SU-DHL-6 (cell line): Measurements from ENCODE around the gene HOXA10.

Experiments used
- EZH2phosphoT487 ChIP-seq: fragments of 200-600 bp; sonication (generic), shearing (Covaris generic); conservative IDR thresholded peaks from 2 replicates; pipeline ENCODE4 v1.6.1; 2018; ENCODE audit warnings: mild to moderate bottlenecking, antibody characterized with exemption, low read length, moderate library complexity, mixed read lengths
- TF ChIP-seq, protein P1 (sequence below): fragments of 200-600 bp; sonication (generic); IDR thresholded peaks from one replicate; pipeline ENCODE4 v1.5.1; 2017; ENCODE audit warnings: antibody characterized with exemption, mild to moderate bottlenecking, low read length, moderate library complexity; ENCODE audit not compliant: insufficient read depth, poor library complexity, severe bottlenecking

DNA sequence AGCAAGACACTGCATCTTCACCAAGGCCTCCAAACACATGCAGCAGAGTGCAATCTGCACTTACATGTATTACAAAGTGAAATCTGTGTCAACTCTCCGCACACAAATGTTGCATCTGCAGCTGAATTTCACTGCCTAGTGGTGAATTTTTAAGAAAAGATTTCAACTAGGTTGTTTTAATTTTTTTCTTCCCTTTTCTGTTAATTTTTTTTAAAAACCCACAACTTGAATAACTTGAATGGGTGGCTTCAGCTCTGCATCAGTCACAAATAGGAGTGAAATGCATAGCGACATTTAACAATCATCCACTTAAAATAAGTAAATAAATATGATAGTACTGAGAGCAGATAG is 19.9 kb upstream of the HOXA10 start:
- TF ChIP-seq, protein P1, sequence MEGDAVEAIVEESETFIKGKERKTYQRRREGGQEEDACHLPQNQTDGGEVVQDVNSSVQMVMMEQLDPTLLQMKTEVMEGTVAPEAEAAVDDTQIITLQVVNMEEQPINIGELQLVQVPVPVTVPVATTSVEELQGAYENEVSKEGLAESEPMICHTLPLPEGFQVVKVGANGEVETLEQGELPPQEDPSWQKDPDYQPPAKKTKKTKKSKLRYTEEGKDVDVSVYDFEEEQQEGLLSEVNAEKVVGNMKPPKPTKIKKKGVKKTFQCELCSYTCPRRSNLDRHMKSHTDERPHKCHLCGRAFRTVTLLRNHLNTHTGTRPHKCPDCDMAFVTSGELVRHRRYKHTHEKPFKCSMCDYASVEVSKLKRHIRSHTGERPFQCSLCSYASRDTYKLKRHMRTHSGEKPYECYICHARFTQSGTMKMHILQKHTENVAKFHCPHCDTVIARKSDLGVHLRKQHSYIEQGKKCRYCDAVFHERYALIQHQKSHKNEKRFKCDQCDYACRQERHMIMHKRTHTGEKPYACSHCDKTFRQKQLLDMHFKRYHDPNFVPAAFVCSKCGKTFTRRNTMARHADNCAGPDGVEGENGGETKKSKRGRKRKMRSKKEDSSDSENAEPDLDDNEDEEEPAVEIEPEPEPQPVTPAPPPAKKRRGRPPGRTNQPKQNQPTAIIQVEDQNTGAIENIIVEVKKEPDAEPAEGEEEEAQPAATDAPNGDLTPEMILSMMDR: no peak
- TF ChIP-seq EZH2phosphoT487: no peak
